SK-N-SH treated with all-trans-retinoic acid at 6 μM for 48 hours (cell line): ENCODE measurements around the gene IQGAP3.
"Not testable (repeated sequence)": the region's sequence is repeated elsewhere in the genome, so short reads cannot be mapped to it uniquely, and the experiment has no call there.

Source experiments
- ATAC-seq: fragments of 200-7000 bp; cut with Tn5 transposase; 3 replicates; pipeline ENCODE4 v1.9.1; 2020; ENCODE audit warnings: mild to moderate bottlenecking, moderate library complexity
- ARNTL ChIP-seq: fragments of 450-650 bp; formaldehyde crosslinking; IDR thresholded peaks from 2 replicates; pipeline ENCODE4 v1.5.0; 2020; ENCODE audit warnings: low read depth, mild to moderate bottlenecking, moderate library complexity, borderline replicate concordance
- BACH2 ChIP-seq: fragments of 250-450 bp; sonication (Bioruptor Pico); IDR thresholded peaks from 2 replicates; pipeline ENCODE4 v1.9.0; 2021; ENCODE audit warnings: mild to moderate bottlenecking, borderline replicate concordance
- ESRRG ChIP-seq: fragments of 250-450 bp; sonication (Bioruptor Pico); IDR thresholded peaks from 2 replicates; pipeline ENCODE4 v1.6.1; 2021; ENCODE audit warnings: mild to moderate bottlenecking
- GLIS3 ChIP-seq: fragments of 250-450 bp; sonication (Bioruptor Pico); IDR thresholded peaks from 2 replicates; pipeline ENCODE4 v1.5.0; 2020; ENCODE audit warnings: mild to moderate bottlenecking, moderate library complexity
- ISL1 ChIP-seq: fragments of 250-450 bp; sonication (Bioruptor Pico); IDR thresholded peaks from 2 replicates; pipeline ENCODE4 v2.1.2; 2022; ENCODE audit warnings: mild to moderate bottlenecking, moderate library complexity
- OSR1 ChIP-seq: fragments of 250-450 bp; sonication (Bioruptor Pico); IDR thresholded peaks from 2 replicates; pipeline ENCODE4 v1.8.0; 2022; ENCODE audit warnings: moderate library complexity, mild to moderate bottlenecking, inconsistent platforms
- PPARA ChIP-seq: fragments of 250-450 bp; sonication (Bioruptor Pico); IDR thresholded peaks from 2 replicates; pipeline ENCODE4 v1.5.0; 2020; ENCODE audit warnings: mild to moderate bottlenecking, borderline replicate concordance
- RARB ChIP-seq: fragments of 250-450 bp; sonication (Bioruptor Pico); IDR thresholded peaks from 2 replicates; pipeline ENCODE4 v1.8.0; 2021; ENCODE audit warnings: mild to moderate bottlenecking, moderate library complexity
- TCF4 ChIP-seq: fragments of 250-450 bp; sonication (Bioruptor Pico); IDR thresholded peaks from 2 replicates; pipeline ENCODE4 v1.8.0; 2021; ENCODE audit warnings: mild to moderate bottlenecking, moderate library complexity, borderline replicate concordance
- ZC3H10 ChIP-seq: fragments of 250-450 bp; sonication (Bioruptor Pico); IDR thresholded peaks from 2 replicates; pipeline ENCODE4 v1.5.1; 2021; ENCODE audit warnings: mild to moderate bottlenecking, moderate library complexity
- ZFP3 ChIP-seq: fragments of 250-450 bp; sonication (Bioruptor Pico); IDR thresholded peaks from 2 replicates; pipeline ENCODE4 v1.5.0; 2020; ENCODE audit warnings: mild to moderate bottlenecking, moderate library complexity
- ZFP30 ChIP-seq: fragments of 450-650 bp; formaldehyde crosslinking; IDR thresholded peaks from 2 replicates; pipeline ENCODE4 v1.5.0; 2022; ENCODE audit warnings: mild to moderate bottlenecking, moderate library complexity
- ZNF565 ChIP-seq: fragments of 450-650 bp; formaldehyde crosslinking; conservative IDR thresholded peaks from 2 replicates; pipeline ENCODE4 v1.5.0; 2020; ENCODE audit warnings: low read depth, mild to moderate bottlenecking, moderate library complexity
- ZNF70 ChIP-seq: fragments of 450-650 bp; formaldehyde crosslinking; IDR thresholded peaks from 2 replicates; pipeline ENCODE4 v1.5.0; 2020; ENCODE audit warnings: mild to moderate bottlenecking, moderate library complexity
- ZNF8 ChIP-seq: fragments of 450-650 bp; formaldehyde crosslinking; IDR thresholded peaks from 2 replicates; pipeline ENCODE4 v1.5.0; 2020; ENCODE audit warnings: mild to moderate bottlenecking, moderate library complexity
- TF ChIP-seq, protein P1 (sequence below): fragments of 250-450 bp; sonication (Bioruptor Pico); IDR thresholded peaks from 2 replicates; pipeline ENCODE4 v1.5.1; 2021; ENCODE audit warnings: mild to moderate bottlenecking, moderate library complexity
- TF ChIP-seq, protein P2 (sequence below): fragments of 250-450 bp; sonication (Bioruptor Pico); IDR thresholded peaks from 2 replicates; pipeline ENCODE4 v1.5.1; 2020; ENCODE audit warnings: low read depth, mild to moderate bottlenecking, moderate library complexity
- TF ChIP-seq, protein P3 (sequence below): fragments of 250-450 bp; sonication (Bioruptor Pico); IDR thresholded peaks from 2 replicates; pipeline ENCODE4 v1.8.0; 2020; ENCODE audit warnings: mild to moderate bottlenecking, moderate library complexity, borderline replicate concordance
- TF ChIP-seq, protein P4 (sequence below): fragments of 250-450 bp; sonication (Bioruptor Pico); IDR thresholded peaks from 2 replicates; pipeline ENCODE4 v1.8.0; 2021; ENCODE audit warnings: low read depth, mild to moderate bottlenecking, moderate library complexity, borderline replicate concordance
- TF ChIP-seq, protein P5 (sequence below): fragments of 250-450 bp; sonication (Bioruptor Pico); IDR thresholded peaks from 2 replicates; pipeline ENCODE4 v1.5.0; 2020; ENCODE audit warnings: mild to moderate bottlenecking, moderate library complexity

Gene IQGAP3

DNA sequence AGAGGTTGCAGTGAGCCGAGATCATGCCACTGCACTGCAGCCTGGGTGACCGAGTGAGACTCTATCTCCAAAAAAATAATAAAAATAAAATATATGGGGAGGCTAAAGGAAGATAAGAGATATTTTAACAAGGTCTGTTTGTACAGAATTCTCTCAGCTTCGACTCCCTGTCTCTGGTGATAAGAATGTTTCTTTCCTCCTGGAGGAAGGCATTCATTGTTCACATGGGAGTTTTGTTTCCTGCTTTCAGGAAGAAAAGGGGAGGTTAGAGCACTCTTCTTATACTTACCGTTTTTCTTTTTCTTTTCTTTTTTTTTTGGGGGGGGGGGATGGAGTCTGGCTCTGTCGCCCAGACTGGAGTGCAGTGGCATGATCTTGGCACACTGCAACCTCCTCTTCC lies 17.2 kb upstream of the IQGAP3 start:
- no peak for TF ChIP-seq BACH2 (CRISPR knock-in tag)
- no peak for TF ChIP-seq ISL1 (CRISPR knock-in tag)
- no peak for TF ChIP-seq PPARA (CRISPR knock-in tag)
- no peak for TF ChIP-seq GLIS3 (CRISPR knock-in tag)
- TF ChIP-seq ESRRG (CRISPR knock-in tag): no peak
- no peak for TF ChIP-seq ARNTL (CRISPR knock-in tag)
- TF ChIP-seq, protein P1, sequence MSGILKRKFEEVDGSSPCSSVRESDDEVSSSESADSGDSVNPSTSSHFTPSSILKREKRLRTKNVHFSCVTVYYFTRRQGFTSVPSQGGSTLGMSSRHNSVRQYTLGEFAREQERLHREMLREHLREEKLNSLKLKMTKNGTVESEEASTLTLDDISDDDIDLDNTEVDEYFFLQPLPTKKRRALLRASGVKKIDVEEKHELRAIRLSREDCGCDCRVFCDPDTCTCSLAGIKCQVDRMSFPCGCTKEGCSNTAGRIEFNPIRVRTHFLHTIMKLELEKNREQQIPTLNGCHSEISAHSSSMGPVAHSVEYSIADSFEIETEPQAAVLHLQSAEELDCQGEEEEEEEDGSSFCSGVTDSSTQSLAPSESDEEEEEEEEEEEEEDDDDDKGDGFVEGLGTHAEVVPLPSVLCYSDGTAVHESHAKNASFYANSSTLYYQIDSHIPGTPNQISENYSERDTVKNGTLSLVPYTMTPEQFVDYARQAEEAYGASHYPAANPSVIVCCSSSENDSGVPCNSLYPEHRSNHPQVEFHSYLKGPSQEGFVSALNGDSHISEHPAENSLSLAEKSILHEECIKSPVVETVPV (CRISPR knock-in tag): no peak
- TF ChIP-seq ZFP3 (CRISPR knock-in tag): no peak
- TF ChIP-seq RARB: no peak
- TF ChIP-seq, protein P2, sequence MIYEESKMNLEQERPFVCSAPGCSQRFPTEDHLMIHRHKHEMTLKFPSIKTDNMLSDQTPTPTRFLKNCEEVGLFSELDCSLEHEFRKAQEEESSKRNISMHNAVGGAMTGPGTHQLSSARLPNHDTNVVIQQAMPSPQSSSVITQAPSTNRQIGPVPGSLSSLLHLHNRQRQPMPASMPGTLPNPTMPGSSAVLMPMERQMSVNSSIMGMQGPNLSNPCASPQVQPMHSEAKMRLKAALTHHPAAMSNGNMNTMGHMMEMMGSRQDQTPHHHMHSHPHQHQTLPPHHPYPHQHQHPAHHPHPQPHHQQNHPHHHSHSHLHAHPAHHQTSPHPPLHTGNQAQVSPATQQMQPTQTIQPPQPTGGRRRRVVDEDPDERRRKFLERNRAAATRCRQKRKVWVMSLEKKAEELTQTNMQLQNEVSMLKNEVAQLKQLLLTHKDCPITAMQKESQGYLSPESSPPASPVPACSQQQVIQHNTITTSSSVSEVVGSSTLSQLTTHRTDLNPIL: no peak
- no peak for ATAC-seq

DNA sequence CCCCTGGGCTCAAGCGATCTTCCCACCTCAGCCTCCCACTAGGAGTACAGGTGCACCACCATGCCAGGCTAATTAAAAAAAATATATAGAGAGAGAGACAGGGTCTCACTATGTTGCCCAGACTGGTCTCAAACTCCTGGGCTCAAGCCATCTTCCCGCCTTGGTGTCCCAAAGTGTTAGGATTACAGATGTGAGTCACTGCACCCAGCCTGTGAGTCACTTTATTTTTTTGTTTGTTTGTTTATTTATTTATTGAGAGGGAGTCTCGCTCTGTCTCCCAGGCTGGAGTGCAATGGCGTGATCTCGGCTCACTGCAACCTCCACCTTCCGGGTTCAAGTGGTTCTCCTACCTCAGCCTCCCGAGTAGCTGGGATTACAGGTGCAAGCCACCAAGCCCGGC lies 15.6 kb upstream of the IQGAP3 start:
- not testable (repeated sequence) for ATAC-seq

DNA sequence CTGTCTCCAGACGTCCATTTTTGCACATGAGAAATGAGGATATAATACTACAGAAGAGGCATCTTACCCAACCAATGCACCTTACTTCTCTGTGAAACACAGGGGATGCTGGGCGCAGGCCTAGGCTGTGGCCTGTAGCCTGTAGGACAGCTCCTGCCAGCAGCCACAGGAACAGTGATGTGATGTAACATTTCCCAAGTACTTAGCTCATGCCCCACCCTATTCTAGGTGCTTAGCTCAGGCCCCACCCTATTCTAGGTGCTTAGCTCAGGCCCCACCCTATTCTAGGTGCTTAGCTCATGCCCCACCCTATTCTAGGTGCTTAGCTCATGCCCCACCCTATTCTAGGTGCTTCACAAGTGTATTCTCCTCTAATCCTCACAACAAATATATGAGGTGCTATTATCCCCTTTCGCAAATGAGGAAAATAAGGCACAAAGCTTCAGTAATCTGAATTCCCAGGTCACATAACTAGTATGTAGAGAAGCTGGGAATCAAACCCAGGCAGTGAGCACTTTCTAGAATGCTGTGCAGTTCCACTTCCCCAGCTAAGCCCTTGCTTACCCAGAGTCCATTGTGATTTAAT lies 14.6 kb upstream of the IQGAP3 start:
- TF ChIP-seq ESRRG (CRISPR knock-in tag) (no peak), TCF4 (CRISPR knock-in tag) (no peak), ZNF8 (CRISPR knock-in tag) (no peak), ZFP3 (CRISPR knock-in tag) (no peak), RARB (no peak), OSR1 (no peak), PPARA (CRISPR knock-in tag) (no peak)
- TF ChIP-seq, protein P3, sequence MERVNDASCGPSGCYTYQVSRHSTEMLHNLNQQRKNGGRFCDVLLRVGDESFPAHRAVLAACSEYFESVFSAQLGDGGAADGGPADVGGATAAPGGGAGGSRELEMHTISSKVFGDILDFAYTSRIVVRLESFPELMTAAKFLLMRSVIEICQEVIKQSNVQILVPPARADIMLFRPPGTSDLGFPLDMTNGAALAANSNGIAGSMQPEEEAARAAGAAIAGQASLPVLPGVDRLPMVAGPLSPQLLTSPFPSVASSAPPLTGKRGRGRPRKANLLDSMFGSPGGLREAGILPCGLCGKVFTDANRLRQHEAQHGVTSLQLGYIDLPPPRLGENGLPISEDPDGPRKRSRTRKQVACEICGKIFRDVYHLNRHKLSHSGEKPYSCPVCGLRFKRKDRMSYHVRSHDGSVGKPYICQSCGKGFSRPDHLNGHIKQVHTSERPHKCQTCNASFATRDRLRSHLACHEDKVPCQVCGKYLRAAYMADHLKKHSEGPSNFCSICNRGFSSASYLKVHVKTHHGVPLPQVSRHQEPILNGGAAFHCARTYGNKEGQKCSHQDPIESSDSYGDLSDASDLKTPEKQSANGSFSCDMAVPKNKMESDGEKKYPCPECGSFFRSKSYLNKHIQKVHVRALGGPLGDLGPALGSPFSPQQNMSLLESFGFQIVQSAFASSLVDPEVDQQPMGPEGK (CRISPR knock-in tag): no peak
- no peak for ATAC-seq

DNA sequence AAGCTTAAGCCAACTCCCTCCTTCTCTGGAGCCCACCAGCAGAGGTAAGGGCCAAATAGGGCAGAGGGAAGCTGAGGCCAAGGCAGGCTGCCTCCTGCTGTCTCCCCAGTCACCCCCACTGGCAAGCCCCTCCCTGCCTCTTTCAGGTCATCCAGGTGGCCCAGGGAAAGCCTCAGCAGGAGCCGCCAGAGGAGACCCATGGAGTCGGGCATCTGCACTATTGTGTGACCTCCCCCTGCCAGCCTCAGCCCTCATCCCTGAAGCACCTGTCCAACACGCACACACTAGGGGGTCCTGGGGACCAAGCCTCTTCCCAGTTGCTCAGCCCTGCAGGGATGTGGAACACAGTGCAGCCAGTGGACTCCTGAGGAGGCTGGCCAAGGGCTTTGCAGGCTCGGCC lies 14.0 kb upstream of the IQGAP3 start:
- ATAC-seq: no peak
- TF ChIP-seq OSR1 (no peak), ZFP30 (CRISPR knock-in tag) (no peak), ZNF565 (CRISPR knock-in tag) (no peak), ESRRG (CRISPR knock-in tag) (no peak), TCF4 (CRISPR knock-in tag) (no peak), ISL1 (CRISPR knock-in tag) (no peak), ZFP3 (CRISPR knock-in tag) (no peak), RARB (no peak), ZNF70 (no peak), GLIS3 (CRISPR knock-in tag) (no peak), BACH2 (CRISPR knock-in tag) (no peak), ZC3H10 (no peak), PPARA (CRISPR knock-in tag) (no peak)
- TF ChIP-seq, protein P4, sequence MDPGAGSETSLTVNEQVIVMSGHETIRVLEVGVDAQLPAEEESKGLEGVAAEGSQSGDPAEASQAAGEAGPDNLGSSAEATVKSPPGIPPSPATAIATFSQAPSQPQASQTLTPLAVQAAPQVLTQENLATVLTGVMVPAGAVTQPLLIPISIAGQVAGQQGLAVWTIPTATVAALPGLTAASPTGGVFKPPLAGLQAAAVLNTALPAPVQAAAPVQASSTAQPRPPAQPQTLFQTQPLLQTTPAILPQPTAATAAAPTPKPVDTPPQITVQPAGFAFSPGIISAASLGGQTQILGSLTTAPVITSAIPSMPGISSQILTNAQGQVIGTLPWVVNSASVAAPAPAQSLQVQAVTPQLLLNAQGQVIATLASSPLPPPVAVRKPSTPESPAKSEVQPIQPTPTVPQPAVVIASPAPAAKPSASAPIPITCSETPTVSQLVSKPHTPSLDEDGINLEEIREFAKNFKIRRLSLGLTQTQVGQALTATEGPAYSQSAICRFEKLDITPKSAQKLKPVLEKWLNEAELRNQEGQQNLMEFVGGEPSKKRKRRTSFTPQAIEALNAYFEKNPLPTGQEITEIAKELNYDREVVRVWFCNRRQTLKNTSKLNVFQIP (CRISPR knock-in tag): no peak
- TF ChIP-seq, protein P5, sequence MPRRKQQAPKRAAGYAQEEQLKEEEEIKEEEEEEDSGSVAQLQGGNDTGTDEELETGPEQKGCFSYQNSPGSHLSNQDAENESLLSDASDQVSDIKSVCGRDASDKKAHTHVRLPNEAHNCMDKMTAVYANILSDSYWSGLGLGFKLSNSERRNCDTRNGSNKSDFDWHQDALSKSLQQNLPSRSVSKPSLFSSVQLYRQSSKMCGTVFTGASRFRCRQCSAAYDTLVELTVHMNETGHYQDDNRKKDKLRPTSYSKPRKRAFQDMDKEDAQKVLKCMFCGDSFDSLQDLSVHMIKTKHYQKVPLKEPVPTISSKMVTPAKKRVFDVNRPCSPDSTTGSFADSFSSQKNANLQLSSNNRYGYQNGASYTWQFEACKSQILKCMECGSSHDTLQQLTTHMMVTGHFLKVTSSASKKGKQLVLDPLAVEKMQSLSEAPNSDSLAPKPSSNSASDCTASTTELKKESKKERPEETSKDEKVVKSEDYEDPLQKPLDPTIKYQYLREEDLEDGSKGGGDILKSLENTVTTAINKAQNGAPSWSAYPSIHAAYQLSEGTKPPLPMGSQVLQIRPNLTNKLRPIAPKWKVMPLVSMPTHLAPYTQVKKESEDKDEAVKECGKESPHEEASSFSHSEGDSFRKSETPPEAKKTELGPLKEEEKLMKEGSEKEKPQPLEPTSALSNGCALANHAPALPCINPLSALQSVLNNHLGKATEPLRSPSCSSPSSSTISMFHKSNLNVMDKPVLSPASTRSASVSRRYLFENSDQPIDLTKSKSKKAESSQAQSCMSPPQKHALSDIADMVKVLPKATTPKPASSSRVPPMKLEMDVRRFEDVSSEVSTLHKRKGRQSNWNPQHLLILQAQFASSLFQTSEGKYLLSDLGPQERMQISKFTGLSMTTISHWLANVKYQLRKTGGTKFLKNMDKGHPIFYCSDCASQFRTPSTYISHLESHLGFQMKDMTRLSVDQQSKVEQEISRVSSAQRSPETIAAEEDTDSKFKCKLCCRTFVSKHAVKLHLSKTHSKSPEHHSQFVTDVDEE (CRISPR knock-in tag): no peak
- TF ChIP-seq, protein P3 (CRISPR knock-in tag): no peak
- TF ChIP-seq, protein P2: no peak
